ENCODE data around the gene CTNNA1. TPM values are rescaled to one million over a fixed set of nuclear protein-coding genes. Genes with fewer than 3 reads are reported as not detected.

The CTNNA1 gene
- polyA plus RNA-seq, 3 donors: 56.6 to 84.5 (median 66.2) TPM

DNA sequence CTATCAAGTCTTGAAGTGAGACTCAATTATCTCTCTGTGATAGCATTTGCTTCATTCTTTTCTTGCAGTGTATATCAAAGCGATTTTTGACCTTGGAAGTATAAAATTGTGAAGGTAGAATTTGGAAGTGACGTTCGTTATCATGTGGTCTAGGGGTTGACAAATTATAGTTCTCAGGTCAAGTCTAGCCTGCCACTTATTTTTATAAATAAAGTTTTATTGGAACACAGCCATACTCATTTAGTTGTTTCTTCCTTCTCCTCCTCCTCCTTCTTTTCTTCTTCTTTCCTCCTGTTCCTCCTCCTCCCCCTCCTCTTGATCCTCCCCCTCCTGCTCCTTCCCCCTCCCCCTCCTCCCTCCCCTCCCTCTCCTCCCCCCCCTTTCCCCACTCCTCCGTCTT is 83.9 kb downstream of the CTNNA1 start:
- Histone ChIP-seq H3K79me2 (ENCODE audit: insufficient read depth, low read length) (peaks cover 9% of the 10 kb centered on the region), H2AFZ (ENCODE audit: insufficient read depth, low read depth, low read length, poor library complexity, severe bottlenecking) (no peak overlapping the region), H3K36me3 (replicated peaks in 1 of 2; ENCODE audit: control insufficient read depth in 1 of 2, insufficient read depth in 2 of 2, low read length in 2 of 2) (peaks cover 0 to 10% of the 10 kb centered on the region in 2 donors), H3K4me2 (replicated peaks; ENCODE audit: extremely low read depth, low read length, poor library complexity, severe bottlenecking) (no peak overlapping the region), H3K4me1 (ENCODE audit: control insufficient read depth in 1 of 2, insufficient read depth in 2 of 2, low read length in 2 of 2) (no peaks in the 10 kb centered on the region), H3K27ac (ENCODE audit: low read depth in 1 of 2, low read length in 2 of 2) (no peak overlapping the region), H3K27me3 (ENCODE audit: control insufficient read depth in 2 of 2, insufficient read depth in 2 of 2, low read length in 2 of 2) (no peaks in the 10 kb centered on the region), H3K9ac (ENCODE audit: insufficient read depth, low read length, poor library complexity, severe bottlenecking) (no peak overlapping the region), H4K20me1 (ENCODE audit: insufficient read depth, low read length) (peaks cover 85% of the 10 kb centered on the region), H3K9me3 (replicated peaks in 1 of 2; ENCODE audit: control insufficient read depth in 1 of 2, insufficient read depth in 1 of 2, low read length in 2 of 2) (no peaks in the 10 kb centered on the region), H3K4me3 (replicated peaks in 1 of 3; ENCODE audit: low read depth in 2 of 3, low read length in 3 of 3) (no peak overlapping the region)
- peaks cover 13 to 16% of the 10 kb centered on the region in 2 donors for H3K36me3 Mint-ChIP-seq
- TF ChIP-seq, protein P1, sequence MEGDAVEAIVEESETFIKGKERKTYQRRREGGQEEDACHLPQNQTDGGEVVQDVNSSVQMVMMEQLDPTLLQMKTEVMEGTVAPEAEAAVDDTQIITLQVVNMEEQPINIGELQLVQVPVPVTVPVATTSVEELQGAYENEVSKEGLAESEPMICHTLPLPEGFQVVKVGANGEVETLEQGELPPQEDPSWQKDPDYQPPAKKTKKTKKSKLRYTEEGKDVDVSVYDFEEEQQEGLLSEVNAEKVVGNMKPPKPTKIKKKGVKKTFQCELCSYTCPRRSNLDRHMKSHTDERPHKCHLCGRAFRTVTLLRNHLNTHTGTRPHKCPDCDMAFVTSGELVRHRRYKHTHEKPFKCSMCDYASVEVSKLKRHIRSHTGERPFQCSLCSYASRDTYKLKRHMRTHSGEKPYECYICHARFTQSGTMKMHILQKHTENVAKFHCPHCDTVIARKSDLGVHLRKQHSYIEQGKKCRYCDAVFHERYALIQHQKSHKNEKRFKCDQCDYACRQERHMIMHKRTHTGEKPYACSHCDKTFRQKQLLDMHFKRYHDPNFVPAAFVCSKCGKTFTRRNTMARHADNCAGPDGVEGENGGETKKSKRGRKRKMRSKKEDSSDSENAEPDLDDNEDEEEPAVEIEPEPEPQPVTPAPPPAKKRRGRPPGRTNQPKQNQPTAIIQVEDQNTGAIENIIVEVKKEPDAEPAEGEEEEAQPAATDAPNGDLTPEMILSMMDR (IDR thresholded peaks at IDR 0.05): no peak
- H3K4me1 Mint-ChIP-seq: no peaks in the 10 kb centered on the region
- no peak overlapping the region for H3K4me3 Mint-ChIP-seq
- peaks cover 0 to 1% (median 0%) of the 10 kb centered on the region in 7 donors for H3K9me3 Mint-ChIP-seq
- H3K27me3 Mint-ChIP-seq (ENCODE audit: low read depth in 3 of 3): peaks cover 0 to 1% (median 0%) of the 10 kb centered on the region in 3 donors
- intact Hi-C loops (cut with micrococcal nuclease): no loop called here
- H3K27ac Mint-ChIP-seq: no peak overlapping the region
- WGBS (ENCODE audit: insufficient coverage): no CpG with 5 or more reads among the region's 4 CpGs
- DNase-seq: no peak

DNA sequence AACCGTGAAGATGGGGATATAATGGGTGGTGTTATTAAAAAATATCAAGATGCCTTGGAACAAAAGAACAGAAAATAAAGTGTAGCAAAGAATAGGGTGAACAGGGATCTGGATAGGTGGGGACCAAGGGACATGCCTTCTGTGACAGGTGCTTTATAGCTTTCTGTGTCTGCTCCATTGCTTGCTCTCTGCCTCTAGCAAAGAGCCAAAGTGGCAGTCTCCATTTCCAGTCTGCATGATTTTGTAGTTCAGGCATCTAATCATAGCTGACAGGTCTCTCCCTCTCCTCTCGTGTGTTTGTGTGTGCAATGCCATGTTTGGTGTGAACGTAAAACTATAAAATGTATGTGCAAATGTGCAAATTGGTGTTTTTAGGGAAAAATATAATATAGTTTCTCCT is 86.9 kb downstream of the CTNNA1 start:
- peaks cover 11 to 12% of the 10 kb centered on the region in 2 donors for H3K36me3 Mint-ChIP-seq
- WGBS (ENCODE audit: insufficient coverage): no CpG with 5 or more reads among the region's 3 CpGs
- H3K4me3 Mint-ChIP-seq: no peak overlapping the region

More for the DNA sequence above, 86.9 kb downstream of the CTNNA1 start:
- Histone ChIP-seq H3K27ac (ENCODE audit: low read depth in 1 of 2, low read length in 2 of 2) (no peak overlapping the region), H3K4me2 (replicated peaks; ENCODE audit: extremely low read depth, low read length, poor library complexity, severe bottlenecking) (no peak overlapping the region), H3K4me1 (ENCODE audit: control insufficient read depth in 1 of 2, insufficient read depth in 2 of 2, low read length in 2 of 2) (no peaks in the 10 kb centered on the region), H2AFZ (ENCODE audit: insufficient read depth, low read depth, low read length, poor library complexity, severe bottlenecking) (no peak overlapping the region), H3K9me3 (replicated peaks in 1 of 2; ENCODE audit: control insufficient read depth in 1 of 2, insufficient read depth in 1 of 2, low read length in 2 of 2) (no peaks in the 10 kb centered on the region), H4K20me1 (ENCODE audit: insufficient read depth, low read length) (peaks cover 81% of the 10 kb centered on the region), H3K79me2 (ENCODE audit: insufficient read depth, low read length) (peaks cover 9% of the 10 kb centered on the region), H3K9ac (ENCODE audit: insufficient read depth, low read length, poor library complexity, severe bottlenecking) (no peak overlapping the region), H3K4me3 (replicated peaks in 1 of 3; ENCODE audit: low read depth in 2 of 3, low read length in 3 of 3) (no peak overlapping the region), H3K27me3 (ENCODE audit: control insufficient read depth in 2 of 2, insufficient read depth in 2 of 2, low read length in 2 of 2) (no peaks in the 10 kb centered on the region), H3K36me3 (replicated peaks in 1 of 2; ENCODE audit: control insufficient read depth in 1 of 2, insufficient read depth in 2 of 2, low read length in 2 of 2) (peaks cover 0 to 6% of the 10 kb centered on the region in 2 donors)
- peaks cover 2% of the 10 kb centered on the region for H3K4me1 Mint-ChIP-seq
- H3K27me3 Mint-ChIP-seq (ENCODE audit: low read depth in 3 of 3): peaks cover 0 to 1% (median 0%) of the 10 kb centered on the region in 3 donors
- H3K27ac Mint-ChIP-seq: no peak overlapping the region
- no peak for DNase-seq
- TF ChIP-seq, protein P1 (IDR thresholded peaks at IDR 0.05): no peak
- H3K9me3 Mint-ChIP-seq: no peaks in the 10 kb centered on the region
- intact Hi-C loops (cut with micrococcal nuclease): no loop called here

All from CD14-positive monocyte (primary cell).